Stimulated activated CD8-positive, alpha-beta memory T cell treated with anti-CD3 and anti-CD28 coated beads, Interleukin-7, amount 100 ng/mL, for 4 hours (primary cell): ENCODE results near the gene NUCB2.

Experiments used
- DNase-seq, 2 donors: peaks; one replicate each; pipeline ENCODE4 v3.0.0-alpha.2; 2020; ENCODE audit warnings: low read depth in 2 of 2

Gene NUCB2

GRCh38 chr11:17333799-17334586 is 57.5 kb downstream of the NUCB2 start:
- no peak for DNase-seq

- DNase-seq, result no peak
These were observed 66.7 kb downstream of the NUCB2 start for GRCh38 chr11:17343257-17343656.

- peak; percentile 5 to 15 for DNase-seq
These were observed 67.4 kb downstream of the NUCB2 start for GRCh38 chr11:17343907-17344306.

- no peak for DNase-seq
These were observed 71.1 kb downstream of the NUCB2 start for GRCh38 chr11:17347676-17348075.

- no peak for DNase-seq
These were observed 74.1 kb downstream of the NUCB2 start for GRCh38 chr11:17350455-17351171.

- no peak for DNase-seq
These were observed 74.6 kb downstream of the NUCB2 start for GRCh38 chr11:17351172-17351509.

- peak; percentile 50 to 71 for DNase-seq
These were observed 75.1 kb downstream of the NUCB2 start, which contains the start of gene NCR3LG1 for GRCh38 chr11:17351510-17352176. Gene NCR3LG1 (plus strand): TSS chr11:17351800. CDS start chr11:17351970, 170 bp downstream.

GRCh38 chr11:17352950-17353820 is 76.6 kb downstream of the NUCB2 start:
- peak; percentile 67 to 75 for DNase-seq

GRCh38 chr11:17353821-17354600 is 77.5 kb downstream of the NUCB2 start:
- no peak for DNase-seq

GRCh38 chr11:17354601-17354991 is 78.1 kb downstream of the NUCB2 start:
- peak; percentile 27 to 43 for DNase-seq

GRCh38 chr11:17366495-17366894 is 90.0 kb downstream of the NUCB2 start:
- DNase-seq, result no peak

- no peak for DNase-seq
These were observed 92.0 kb downstream of the NUCB2 start for GRCh38 chr11:17368551-17368950.

- no peak for DNase-seq
These were observed 92.6 kb downstream of the NUCB2 start for GRCh38 chr11:17369094-17369493.

GRCh38 chr11:17369684-17370243 is 93.2 kb downstream of the NUCB2 start:
- DNase-seq, result no peak

- DNase-seq, result no peak
These were observed 95.1 kb downstream of the NUCB2 start for GRCh38 chr11:17371614-17372013.

- no peak for DNase-seq
These were observed 99.0 kb downstream of the NUCB2 start for GRCh38 chr11:17375547-17375946.

GRCh38 chr11:17376493-17376892 is 100.0 kb downstream of the NUCB2 start:
- no peak for DNase-seq

GRCh38 chr11:17378655-17379054 is 102.1 kb downstream of the NUCB2 start:
- DNase-seq, result no peak

- DNase-seq, result no peak
These were observed 103.0 kb downstream of the NUCB2 start for GRCh38 chr11:17379383-17380180.

- no peak for DNase-seq
These were observed 104.6 kb downstream of the NUCB2 start for GRCh38 chr11:17381156-17381555.
